ENCODE measurements around the gene EHD1. TPM values are rescaled to one million over a fixed set of nuclear protein-coding genes. Genes with fewer than 3 reads are reported as not detected.

Gene EHD1
- total and polyA plus RNA-seq, 7 experiments from 2014 or later = 102 to 263 (median 141) TPM

Small RNA genes lying within 50 kb of the gene (microRNA-seq; reads per million reads assigned to microRNA genes)
- not detected for gene MIR6749 (ENCODE audit: borderline microRNAs expressed)
- not detected for gene MIR6750 (ENCODE audit: borderline microRNAs expressed)

Other genes with a start within 250 kb of the EHD1 start
- gene NRXN2, start 155.4 kb downstream of the EHD1 start, total RNA-seq = under 1 TPM in 3 of 5 experiments, not detected in 2; 0.07 to 0.71 (median 0.27) TPM
- gene NRXN2, start 155.4 kb downstream of the EHD1 start, polyA plus RNA-seq = not detected
- gene RASGRP2, start 134.5 kb downstream of the EHD1 start, total RNA-seq = 100 to 1,000 TPM; 211 to 697 (median 654) TPM
- gene RASGRP2, start 134.5 kb downstream of the EHD1 start, polyA plus RNA-seq = 100 to 1,000 TPM; 197 to 312 TPM
- gene PYGM, start 118.6 kb downstream of the EHD1 start, total RNA-seq = 10 to 100 TPM in 4 of 5 experiments, 1 to 10 TPM in 1; 8.0 to 16.2 (median 13.9) TPM
- under 1 TPM; 0.26 to 0.64 TPM for gene PYGM, start 118.6 kb downstream of the EHD1 start, polyA plus RNA-seq
- 1,000 to 10,000 TPM in 2 of 5 experiments, 100 to 1,000 TPM in 3; 462 to 1,612 (median 904) TPM for gene SF1, start 100.1 kb downstream of the EHD1 start, total RNA-seq
- gene SF1, start 100.1 kb downstream of the EHD1 start, polyA plus RNA-seq = 100 to 1,000 TPM; 101 to 155 TPM
- 100 to 1,000 TPM in 2 of 5 experiments, 10 to 100 TPM in 3; 75.2 to 130 (median 84.3) TPM for gene MAP4K2, start 75.4 kb downstream of the EHD1 start, total RNA-seq
- 10 to 100 TPM; 40.7 to 63.0 TPM for gene MAP4K2, start 75.4 kb downstream of the EHD1 start, polyA plus RNA-seq
- 10 to 100 TPM; 25.7 to 46.4 (median 38.0) TPM for gene MEN1, start 68.1 kb downstream of the EHD1 start, total RNA-seq
- gene MEN1, start 68.1 kb downstream of the EHD1 start, polyA plus RNA-seq = 10 to 100 TPM; 33.8 to 54.9 TPM
- 1 to 10 TPM in 4 of 5 experiments, under 1 TPM in 1; 0.22 to 9.2 (median 8.1) TPM for gene CDC42BPG, start 34.0 kb downstream of the EHD1 start, total RNA-seq
- gene CDC42BPG, start 34.0 kb downstream of the EHD1 start, polyA plus RNA-seq = under 1 TPM; 0.27 to 0.47 TPM
- 100 to 1,000 TPM in 1 of 5 experiments, 10 to 100 TPM in 4; 30.6 to 105 (median 36.2) TPM for gene ATG2A, start 38.6 kb upstream of the EHD1 start, total RNA-seq
- 1 to 10 TPM; 3.4 to 5.2 TPM for gene ATG2A, start 38.6 kb upstream of the EHD1 start, polyA plus RNA-seq
- 10 to 100 TPM; 11.9 to 19.1 (median 18.8) TPM for gene PPP2R5B, start 46.1 kb upstream of the EHD1 start, total RNA-seq
- gene PPP2R5B, start 46.1 kb upstream of the EHD1 start, polyA plus RNA-seq = 1 to 10 TPM; 4.5 to 7.5 TPM
- under 1 TPM in 1 of 5 experiments, not detected in 4; 0.48 TPM for gene GPHA2, start 57.3 kb upstream of the EHD1 start, total RNA-seq
- gene GPHA2, start 57.3 kb upstream of the EHD1 start, polyA plus RNA-seq = not detected
- gene MAJIN, start 93.5 kb upstream of the EHD1 start, total RNA-seq = 1 to 10 TPM in 1 of 5 experiments, under 1 TPM in 3, not detected in 1; 0.48 to 1.1 (median 0.85) TPM
- gene MAJIN, start 93.5 kb upstream of the EHD1 start, polyA plus RNA-seq = 1 to 10 TPM in 1 of 2 donors, not detected in 1; 1.2 TPM
- under 1 TPM in 1 of 5 experiments, not detected in 4; 0.39 TPM for gene BATF2, start 118.3 kb upstream of the EHD1 start, total RNA-seq
- not detected for gene BATF2, start 118.3 kb upstream of the EHD1 start, polyA plus RNA-seq
- gene ARL2, start 135.5 kb upstream of the EHD1 start, total RNA-seq = 10 to 100 TPM; 22.6 to 60.8 (median 32.2) TPM
- 10 to 100 TPM; 90.0 to 96.1 TPM for gene ARL2, start 135.5 kb upstream of the EHD1 start, polyA plus RNA-seq
- 10 to 100 TPM; 13.1 to 29.0 (median 21.7) TPM for gene SNX15, start 148.8 kb upstream of the EHD1 start, total RNA-seq
- gene SNX15, start 148.8 kb upstream of the EHD1 start, polyA plus RNA-seq = 10 to 100 TPM; 13.7 to 15.7 TPM
- gene SAC3D1, start 162.6 kb upstream of the EHD1 start, total RNA-seq = 10 to 100 TPM in 1 of 5 experiments, 1 to 10 TPM in 4; 2.7 to 18.2 (median 8.6) TPM
- 10 to 100 TPM; 11.5 to 17.2 TPM for gene SAC3D1, start 162.6 kb upstream of the EHD1 start, polyA plus RNA-seq
- gene NAALADL1, start 179.9 kb upstream of the EHD1 start, total RNA-seq = 10 to 100 TPM; 12.2 to 23.4 (median 18.8) TPM
- gene NAALADL1, start 179.9 kb upstream of the EHD1 start, polyA plus RNA-seq = 10 to 100 TPM; 18.6 to 25.3 TPM
- 10 to 100 TPM in 1 of 5 experiments, 1 to 10 TPM in 1, under 1 TPM in 3; 0.56 to 68.1 (median 0.81) TPM for gene CDCA5, start 205.4 kb upstream of the EHD1 start, total RNA-seq
- gene CDCA5, start 205.4 kb upstream of the EHD1 start, polyA plus RNA-seq = under 1 TPM; 0.31 to 0.47 TPM
- 10 to 100 TPM; 29.9 to 53.0 (median 49.3) TPM for gene ZFPL1, start 205.6 kb upstream of the EHD1 start, total RNA-seq
- gene ZFPL1, start 205.6 kb upstream of the EHD1 start, polyA plus RNA-seq = 10 to 100 TPM; 24.2 to 30.9 TPM
- 100 to 1,000 TPM; 159 to 269 (median 256) TPM for gene VPS51, start 217.6 kb upstream of the EHD1 start, total RNA-seq
- gene VPS51, start 217.6 kb upstream of the EHD1 start, polyA plus RNA-seq = 100 to 1,000 TPM; 106 to 130 TPM
- gene TM7SF2, start 233.3 kb upstream of the EHD1 start, total RNA-seq = 10 to 100 TPM; 21.6 to 37.8 (median 30.8) TPM
- 10 to 100 TPM; 15.0 to 21.1 TPM for gene TM7SF2, start 233.3 kb upstream of the EHD1 start, polyA plus RNA-seq
- gene ZNHIT2, start 239.1 kb upstream of the EHD1 start, total RNA-seq = 10 to 100 TPM in 4 of 5 experiments, 1 to 10 TPM in 1; 9.9 to 18.2 (median 11.3) TPM
- 10 to 100 TPM; 29.9 to 35.6 TPM for gene ZNHIT2, start 239.1 kb upstream of the EHD1 start, polyA plus RNA-seq
- 1,000 to 10,000 TPM; 1,053 to 1,849 (median 1,722) TPM for gene FAU, start 243.5 kb upstream of the EHD1 start, total RNA-seq
- gene FAU, start 243.5 kb upstream of the EHD1 start, polyA plus RNA-seq = 1,000 to 10,000 TPM; 1,055 to 1,372 TPM
- gene MRPL49, start 243.7 kb upstream of the EHD1 start, total RNA-seq = 10 to 100 TPM; 38.1 to 65.5 (median 51.9) TPM
- gene MRPL49, start 243.7 kb upstream of the EHD1 start, polyA plus RNA-seq = 100 to 1,000 TPM in 1 of 2 donors, 10 to 100 TPM in 1; 93.7 to 102 TPM